PC-3 (cell line): Measurements from ENCODE around the gene SLC26A8. TPM values are rescaled to one million over a fixed set of nuclear protein-coding genes. Genes with fewer than 3 reads are reported as not detected.
A peak's percentile ranks its signal among the peaks of the same experiment; 100 is the strongest.
"Not testable (repeated sequence)": the region's sequence is repeated elsewhere in the genome, so short reads cannot be mapped to it uniquely, and the experiment has no call there.

Experiments used
- ATAC-seq: fragments of 200-7000 bp; cut with Tn5 transposase; 2 replicates; pipeline ENCODE4 v1.9.1; 2020; ENCODE audit warnings: mild to moderate bottlenecking, moderate library complexity
- BruUV-seq: library from RNA; stranded (reverse); fragments of 400-500 nt; replicated peaks from 2 replicates; lab custom pipeline; 2021; lab: Mats Ljungman, UMichigan
- CTCF ChIA-PET: fragments of 300-600 bp; sonication (Branson Sonifier 250); formaldehyde crosslinking; loops from one replicate; lab custom pipeline; 2022; ENCODE audit warnings: antibody characterized with exemption; lab: Charles Lee
- POLR2A ChIA-PET: fragments of 300-600 bp; sonication (Branson Sonifier 250); formaldehyde crosslinking; loops from one replicate; lab custom pipeline; 2022; ENCODE audit warnings: antibody characterized with exemption; ENCODE audit not compliant: unreplicated experiment; lab: Charles Lee
- DNase-seq: peaks from one replicate; pipeline ENCODE4 v3.0.0-alpha.2; 2015
- H2AFZ ChIP-seq: fragments of 300-600 bp; sonication (generic); 2 replicates; pipeline ENCODE4 v1.6.0; 2016; ENCODE audit warnings: antibody characterized with exemption, low read length
- H3F3A ChIP-seq: fragments of 300-600 bp; sonication (generic); one replicate; pipeline ENCODE4 v1.6.0; 2017; ENCODE audit warnings: antibody characterized with exemption, low read length, control low read depth, mild to moderate bottlenecking; ENCODE audit not compliant: unreplicated experiment
- H3K27ac ChIP-seq: fragments of 300-600 bp; sonication (generic); 2 replicates; pipeline ENCODE4 v1.5.1; 2016; ENCODE audit warnings: mild to moderate bottlenecking, low read length
- H3K27me3 ChIP-seq: fragments of 300-600 bp; sonication (generic); 2 replicates; pipeline ENCODE4 v1.6.1; 2016; ENCODE audit warnings: low read length, mixed read lengths
- H3K36me3 ChIP-seq: fragments of 300-600 bp; sonication (generic); 2 replicates; pipeline ENCODE4 v1.6.1; 2016; ENCODE audit warnings: low read depth, mixed run types, low read length, mixed read lengths
- H3K4me1 ChIP-seq: fragments of 300-600 bp; sonication (generic); 2 replicates; pipeline ENCODE4 v1.5.1; 2016; ENCODE audit warnings: low read length; ENCODE audit not compliant: insufficient read depth
- H3K4me2 ChIP-seq: fragments of 300-600 bp; sonication (generic); 2 replicates; pipeline ENCODE4 v1.6.0; 2016; ENCODE audit warnings: low read length
- H3K4me3 ChIP-seq: fragments of 300-600 bp; sonication (generic); 2 replicates; pipeline ENCODE4 v1.5.1; 2016; ENCODE audit warnings: mild to moderate bottlenecking, low read length, mixed read lengths
- H3K79me2 ChIP-seq: fragments of 300-600 bp; sonication (generic); 2 replicates; pipeline ENCODE4 v1.6.1; 2017; ENCODE audit warnings: low read length, mixed read lengths
- H3K9ac ChIP-seq: fragments of 300-600 bp; sonication (generic); 2 replicates; pipeline ENCODE4 v1.6.0; 2016; ENCODE audit warnings: mild to moderate bottlenecking, low read length
- H3K9me2 ChIP-seq: fragments of 300-600 bp; sonication (generic); replicated peaks from 2 replicates; pipeline ENCODE4 v1.6.1; 2016; ENCODE audit warnings: mixed run types, low read length, mixed read lengths
- H3K9me3 ChIP-seq: fragments of 300-600 bp; sonication (generic); 2 replicates; pipeline ENCODE4 v1.6.1; 2016; ENCODE audit warnings: low read length, mixed read lengths
- H4K20me1 ChIP-seq: fragments of 300-600 bp; sonication (generic); 2 replicates; pipeline ENCODE4 v1.6.1; 2016; ENCODE audit warnings: low read length, mixed read lengths
- CTCF ChIP-seq: fragments of 300-600 bp; sonication (generic); conservative IDR thresholded peaks from 2 replicates; pipeline ENCODE4 v1.5.1; 2017; ENCODE audit warnings: antibody characterized with exemption, low read depth, mild to moderate bottlenecking, low read length
- EZH2 ChIP-seq: fragments of 300-600 bp; sonication (generic); IDR thresholded peaks from one replicate; pipeline ENCODE4 v1.6.1; 2017; ENCODE audit warnings: antibody characterized with exemption, mild to moderate bottlenecking, low read length; ENCODE audit not compliant: unreplicated experiment
- EZH2phosphoT487 ChIP-seq: fragments of 300-600 bp; sonication (generic); IDR thresholded peaks from 2 replicates; pipeline ENCODE4 v1.6.1; 2018; ENCODE audit warnings: mild to moderate bottlenecking, antibody characterized with exemption, low read length, borderline replicate concordance
- intact Hi-C: fragments of 100-400 bp; cut with micrococcal nuclease; formaldehyde crosslinking; loops from 2 replicates; pipeline ENCODE4 v1.9.0; 2023
- total RNA-seq: library from RNA; depleted of rRNA; stranded (reverse); fragments of >200 nt; gene quantifications from 2 replicates; pipeline ENCODE4 v1.2.3, GENCODE V29; 2014

Gene SLC26A8
- total RNA-seq, 1 experiment from 2014 or later = not detected

DNA sequence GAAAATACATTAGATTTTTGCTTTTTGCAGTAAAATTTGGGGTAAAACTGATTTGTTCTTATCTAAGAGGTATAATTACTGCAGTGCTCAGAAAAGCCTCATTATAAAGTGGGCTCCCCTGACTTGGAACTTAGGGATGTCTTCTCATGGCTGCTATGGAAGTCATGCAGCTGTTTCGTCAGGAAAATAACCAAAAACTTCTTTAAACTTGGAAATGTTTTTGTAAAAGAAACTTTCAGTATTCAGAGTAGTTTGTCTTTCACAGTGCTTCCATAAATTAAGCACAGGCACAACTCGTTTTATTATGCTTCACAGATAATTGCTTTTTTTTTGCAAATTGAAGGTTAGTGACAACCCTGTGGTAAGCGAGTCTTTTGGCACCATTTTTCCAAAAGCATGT is 10.0 kb upstream of the SLC26A8 start:
- H3K4me1 ChIP-seq = peaks cover 7% of the 10 kb centered on the region; the same call in 1 of the 2 replicates
- no peaks in the 10 kb centered on the region for H3K9me2 ChIP-seq
- H3K36me3 ChIP-seq = no peaks in the 10 kb centered on the region
- H3K4me2 ChIP-seq = no peak overlapping the region
- intact Hi-C loops = no loop called here
- H3F3A ChIP-seq = no peaks in the 10 kb centered on the region
- no peak for ATAC-seq
- peaks cover 100% of the 10 kb centered on the region for H3K79me2 ChIP-seq
- H3K27me3 ChIP-seq = no peaks in the 10 kb centered on the region
- H4K20me1 ChIP-seq = peaks cover 11% of the 10 kb centered on the region; the same call in 1 of the 2 replicates
- no peak overlapping the region for H2AFZ ChIP-seq
- no peak overlapping the region for H3K9ac ChIP-seq
- H3K9me3 ChIP-seq = no peaks in the 10 kb centered on the region
- H3K27ac ChIP-seq = no peak overlapping the region
- POLR2A ChIA-PET = no interaction called here
- CTCF ChIA-PET = no interaction called here
- BruUV-seq = no TSS peak
- DNase-seq = no peak
- H3K4me3 ChIP-seq = no peak overlapping the region
- TF ChIP-seq EZH2phosphoT487 = no peak

- ATAC-seq = no peak
- BruUV-seq = no TSS peak
- intact Hi-C loops = no loop called here
- POLR2A ChIA-PET = no interaction called here
- Histone ChIP-seq H3K4me1 (peaks cover 7% of the 10 kb centered on the region; the same call in 1 of the 2 replicates), H3F3A (no peaks in the 10 kb centered on the region), H3K9me3 (no peaks in the 10 kb centered on the region), H4K20me1 (peaks cover 16% of the 10 kb centered on the region; the same call in 1 of the 2 replicates), H3K4me2 (no peak overlapping the region), H2AFZ (no peak overlapping the region), H3K4me3 (no peak overlapping the region), H3K36me3 (no peaks in the 10 kb centered on the region), H3K79me2 (peaks cover 100% of the 10 kb centered on the region), H3K27me3 (no peaks in the 10 kb centered on the region), H3K9ac (no peak overlapping the region), H3K27ac (no peak overlapping the region), H3K9me2 (no peaks in the 10 kb centered on the region)
- CTCF ChIA-PET = no interaction called here
- TF ChIP-seq EZH2phosphoT487 (no peak), EZH2 (no peak), CTCF (no peak)
- peak; percentile 12 for DNase-seq
Observed at GRCh38 chr6:36033935-36034334, 9.5 kb upstream of the SLC26A8 start.

DNA sequence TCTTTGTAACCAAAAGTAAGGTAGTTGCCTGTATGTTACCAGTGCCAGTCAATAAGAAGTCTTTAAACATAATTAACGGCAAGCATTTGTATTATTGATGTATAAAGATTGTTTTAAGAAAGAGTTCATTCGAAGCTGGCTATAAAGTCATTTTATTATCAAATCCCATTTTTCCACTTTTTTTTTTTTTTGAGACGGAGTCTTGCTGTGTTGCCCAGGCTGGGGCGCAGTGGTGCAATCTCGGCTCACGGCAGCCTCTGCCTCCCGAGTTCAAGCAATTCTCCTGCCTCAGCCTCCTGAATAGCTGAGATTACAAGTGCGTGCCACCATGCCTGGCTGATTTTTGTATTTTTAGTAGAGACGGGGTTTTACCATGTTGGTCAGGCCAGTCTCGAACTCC is 8.7 kb upstream of the SLC26A8 start:
- H3K27ac ChIP-seq, H3K4me1 ChIP-seq, POLR2A ChIA-PET, H3K4me3 ChIP-seq, BruUV-seq, H3F3A ChIP-seq, H2AFZ ChIP-seq, intact Hi-C loops, ATAC-seq, H3K9ac ChIP-seq, CTCF ChIA-PET, DNase-seq, H3K36me3 ChIP-seq, H3K4me2 ChIP-seq, H3K9me2 ChIP-seq, H3K9me3 ChIP-seq, H3K27me3 ChIP-seq: not testable (repeated sequence)
- Histone ChIP-seq H3K79me2 (peaks cover 100% of the 10 kb centered on the region), H4K20me1 (peaks cover 16% of the 10 kb centered on the region; the same call in 1 of the 2 replicates)

DNA sequence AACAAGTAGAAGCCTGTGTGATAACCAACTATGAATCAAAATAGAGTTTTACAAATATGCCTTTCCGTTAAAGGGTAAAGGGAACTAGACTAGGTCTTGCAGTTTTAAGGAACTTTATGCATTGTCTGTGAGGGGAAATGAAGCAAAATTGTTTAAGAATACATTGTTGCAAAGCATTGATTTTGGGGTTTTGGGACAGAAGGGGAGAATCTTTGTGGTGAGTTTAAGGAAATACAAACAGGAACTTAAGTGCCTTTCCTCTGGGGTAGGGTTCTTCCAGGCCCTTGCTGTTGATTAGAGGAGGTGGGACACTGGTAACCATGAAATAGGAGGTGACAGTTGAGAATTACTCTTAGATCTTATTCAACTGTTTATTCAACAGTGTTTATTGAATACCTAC is 7.8 kb upstream of the SLC26A8 start:
- no peaks in the 10 kb centered on the region for H3F3A ChIP-seq
- DNase-seq (no peak), ATAC-seq (no peak)
- no peaks in the 10 kb centered on the region for H3K9me3 ChIP-seq
- H3K4me3 ChIP-seq = no peak overlapping the region
- no peak for TF ChIP-seq CTCF
- no peak for TF ChIP-seq EZH2phosphoT487
- TF ChIP-seq EZH2 = no peak
- no peak overlapping the region for H3K9ac ChIP-seq
- intact Hi-C loops = no loop called here
- no peak overlapping the region for H3K4me2 ChIP-seq
- BruUV-seq = no TSS peak
- POLR2A ChIA-PET = no interaction called here
- H3K79me2 ChIP-seq = peaks cover 97% of the 10 kb centered on the region
- H3K36me3 ChIP-seq = no peaks in the 10 kb centered on the region
- H4K20me1 ChIP-seq = peaks cover 16% of the 10 kb centered on the region; the same call in 1 of the 2 replicates
- H2AFZ ChIP-seq = no peak overlapping the region
- H3K4me1 ChIP-seq = peaks cover 7% of the 10 kb centered on the region; the same call in 1 of the 2 replicates
- no peaks in the 10 kb centered on the region for H3K9me2 ChIP-seq
- no peaks in the 10 kb centered on the region for H3K27me3 ChIP-seq
- H3K27ac ChIP-seq = no peak overlapping the region
- CTCF ChIA-PET = no interaction called here
